Colonic mucosa (tissue), 4 donors: Measurements from ENCODE around the gene SLC5A12. TPM values are rescaled to one million over a fixed set of nuclear protein-coding genes. Genes with fewer than 3 reads are reported as not detected.

ENCODE experiments used
- DNase-seq: peaks from one replicate; pipeline ENCODE4 v3.0.0-alpha.2; 2020
- H3K27ac ChIP-seq: fragments of 200-600 bp; one replicate; pipeline ENCODE4 v1.8.0; 2021
- H3K27me3 ChIP-seq: fragments of 200-600 bp; one replicate; pipeline ENCODE4 v1.8.0; 2021
- H3K36me3 ChIP-seq: fragments of 200-600 bp; one replicate; pipeline ENCODE4 v1.8.0; 2021
- H3K4me1 ChIP-seq: fragments of 200-600 bp; one replicate; pipeline ENCODE4 v1.8.0; 2021; ENCODE audit warnings: mild to moderate bottlenecking
- H3K4me3 ChIP-seq: fragments of 200-600 bp; one replicate; pipeline ENCODE4 v1.8.0; 2021
- H3K9ac ChIP-seq, 2 donors: one replicate each; pipeline ENCODE4 v1.7.0; 2013; ENCODE audit warnings: control low read depth in 2 of 2, low read depth in 2 of 2, low read length in 2 of 2
- H3K9me3 ChIP-seq: fragments of 200-600 bp; one replicate; pipeline ENCODE4 v1.8.0; 2021
- CTCF ChIP-seq: fragments of 200-600 bp; IDR thresholded peaks from one replicate; pipeline ENCODE4 v1.8.0; 2022; ENCODE audit warnings: antibody characterized with exemption, mild to moderate bottlenecking
- intact Hi-C: fragments of 100-400 bp; cut with DNase I; formaldehyde crosslinking; loops from one replicate; pipeline ENCODE4 v1.14.1; 2022
- total RNA-seq, 2 donors: library from RNA; stranded (reverse); fragmentation: NEBNext Ultra II Directional in 1 of 2; extraction: Animal tissue kit (Norgen Biotek cat#: 25700) in 1 of 2; gene quantifications; one replicate each; pipeline ENCODE4 v1.2.1, GENCODE V29; 2021
- donor health status: healthy.
- donor health status: DM: no; HTN: no; CAD: no.
- donor health status: DM: no; HTN: no; CAD: no.

The SLC5A12 gene
- total RNA-seq, 2 donors from 2014 or later: 0.16 to 0.30 TPM

DNA sequence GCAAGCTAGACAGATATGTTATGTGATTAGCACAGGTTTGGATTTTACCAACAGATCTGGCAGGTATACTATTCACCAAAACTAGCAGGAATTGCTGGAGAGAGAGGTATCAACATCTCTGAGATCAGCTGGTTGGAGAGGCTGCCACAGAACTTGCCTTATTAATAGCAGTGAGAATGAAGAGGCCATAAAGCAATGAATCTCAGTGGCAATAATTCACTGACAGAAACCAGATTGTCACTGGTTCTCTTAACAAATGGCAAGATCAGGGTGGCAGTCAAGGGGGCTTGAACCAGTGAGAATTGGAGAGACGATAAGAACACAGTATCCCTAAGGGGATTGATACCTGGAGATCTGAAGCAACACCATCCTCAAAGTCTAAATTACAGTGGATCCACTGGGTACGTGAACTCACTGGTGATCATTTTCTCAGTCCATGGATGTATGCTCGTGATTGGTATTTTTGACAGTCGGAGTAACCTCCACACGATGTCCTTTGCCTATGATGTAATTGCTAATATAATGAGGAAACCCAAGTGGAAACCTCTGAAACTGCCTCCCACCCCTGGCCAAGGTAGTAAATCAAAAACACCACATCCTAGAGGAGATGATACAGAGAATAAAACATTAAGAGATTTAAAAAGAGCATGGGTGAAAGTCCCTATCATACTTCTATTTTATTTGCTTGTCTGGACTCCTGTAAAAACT is 17.7 kb upstream of the SLC5A12 start:
- H3K4me3 ChIP-seq: no peak overlapping the region
- H3K9ac ChIP-seq: no peak overlapping the region
- no peaks in the 10 kb centered on the region for H3K4me1 ChIP-seq
- intact Hi-C loops: no loop called here
- H3K27ac ChIP-seq: no peak overlapping the region
- DNase-seq: no peak
- H3K9me3 ChIP-seq: no peaks in the 10 kb centered on the region
- H3K36me3 ChIP-seq: no peaks in the 10 kb centered on the region
- TF ChIP-seq CTCF: no peak
- no peaks in the 10 kb centered on the region for H3K27me3 ChIP-seq

- no peak for DNase-seq
- H3K27ac ChIP-seq: no peak overlapping the region
Observed at GRCh38 chr11:26734691-26735090, 12.8 kb upstream of the SLC5A12 start.

DNA sequence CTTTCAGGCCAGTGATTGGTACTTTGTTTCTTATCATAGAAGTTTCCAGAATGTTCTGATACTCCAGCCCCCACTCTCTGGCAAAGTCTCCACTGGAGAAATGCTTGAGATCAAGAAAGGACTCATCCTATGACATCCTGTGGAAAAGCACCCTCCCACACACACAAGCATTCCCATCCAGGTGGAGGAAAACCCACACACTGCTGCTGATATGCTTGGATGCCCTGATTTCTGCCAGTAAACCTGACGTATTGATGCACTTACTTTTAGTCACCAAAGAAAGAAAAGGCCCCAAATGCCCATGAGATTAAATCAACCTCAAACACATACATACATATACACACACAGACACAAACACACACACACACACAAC is 9.2 kb upstream of the SLC5A12 start:
- Histone ChIP-seq H3K4me1 (no peaks in the 10 kb centered on the region), H3K36me3 (no peaks in the 10 kb centered on the region), H3K27ac (no peak overlapping the region), H3K27me3 (no peaks in the 10 kb centered on the region), H3K4me3 (no peak overlapping the region), H3K9ac (no peak overlapping the region), H3K9me3 (no peaks in the 10 kb centered on the region)
- no peak for TF ChIP-seq CTCF
- intact Hi-C loops: no loop called here
- DNase-seq: no peak

More at GRCh38 chr11:26734691-26735090, 12.8 kb upstream of the SLC5A12 start:
- no peak overlapping the region for H3K4me3 ChIP-seq
- H3K9ac ChIP-seq: no peak overlapping the region
- TF ChIP-seq CTCF: no peak
- H3K36me3 ChIP-seq: no peaks in the 10 kb centered on the region
- intact Hi-C loops: no loop called here
- no peaks in the 10 kb centered on the region for H3K4me1 ChIP-seq
- no peaks in the 10 kb centered on the region for H3K27me3 ChIP-seq
- no peaks in the 10 kb centered on the region for H3K9me3 ChIP-seq

DNA sequence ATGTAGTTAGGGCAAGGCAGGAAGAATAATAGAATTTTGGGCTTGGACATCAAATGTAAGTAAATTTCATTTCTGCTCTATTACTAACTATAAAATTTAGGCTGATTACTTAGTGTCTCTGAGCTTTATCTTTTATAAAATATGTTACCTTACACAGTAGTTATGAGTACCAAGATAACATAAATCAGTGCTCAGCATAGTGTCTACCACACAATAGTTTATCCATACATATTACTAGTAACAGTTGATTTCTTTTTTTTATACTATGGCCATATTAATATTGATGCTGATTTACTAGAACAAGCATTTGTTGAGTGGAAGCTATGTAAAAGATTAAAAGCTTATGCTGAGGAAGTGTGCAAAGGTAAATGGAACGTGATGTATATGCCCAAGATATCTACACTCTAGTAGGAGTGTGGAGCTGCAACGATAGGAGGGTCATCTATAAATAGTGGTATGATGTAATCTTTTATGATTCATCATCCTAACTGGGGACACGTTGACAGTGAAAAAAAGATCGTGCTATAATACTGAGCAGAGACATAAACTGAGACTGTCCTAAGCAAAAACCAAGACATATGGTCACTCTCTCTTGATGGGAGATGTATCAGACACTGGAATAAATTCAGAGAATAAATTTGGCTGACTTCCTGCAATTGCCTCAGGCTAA is 8.7 kb upstream of the SLC5A12 start:
- no peak overlapping the region for H3K9ac ChIP-seq
- TF ChIP-seq CTCF: no peak
- H3K27me3 ChIP-seq: no peaks in the 10 kb centered on the region
- no peaks in the 10 kb centered on the region for H3K4me1 ChIP-seq
- no peak for DNase-seq
- H3K4me3 ChIP-seq: no peak overlapping the region
- H3K36me3 ChIP-seq: no peaks in the 10 kb centered on the region
- no peak overlapping the region for H3K27ac ChIP-seq
- no peaks in the 10 kb centered on the region for H3K9me3 ChIP-seq
- intact Hi-C loops: no loop called here

DNA sequence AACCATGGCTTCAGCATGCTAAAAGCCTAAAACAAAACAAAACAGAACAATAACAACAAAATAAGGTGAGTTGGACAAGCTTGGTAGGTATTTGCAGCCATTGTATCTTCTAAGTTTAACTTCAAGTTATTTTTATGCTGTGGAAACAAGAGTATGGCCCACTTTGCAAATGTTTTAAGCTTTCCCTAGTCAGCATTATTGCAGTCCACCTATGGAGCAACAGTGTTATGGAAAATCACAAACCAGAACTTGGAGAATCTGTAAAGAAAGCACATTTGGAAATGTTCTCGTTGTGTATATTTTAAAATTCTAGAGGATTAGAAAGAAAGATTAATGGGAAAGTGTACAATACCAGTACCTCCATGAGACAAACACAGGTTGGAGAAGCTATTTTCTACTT is 7.4 kb upstream of the SLC5A12 start:
- intact Hi-C loops: no loop called here
- H3K27ac ChIP-seq: no peak overlapping the region
- H3K9ac ChIP-seq: no peak overlapping the region
- H3K9me3 ChIP-seq: no peaks in the 10 kb centered on the region
- no peak overlapping the region for H3K4me3 ChIP-seq
- no peak for TF ChIP-seq CTCF
- no peaks in the 10 kb centered on the region for H3K36me3 ChIP-seq
- H3K4me1 ChIP-seq: no peaks in the 10 kb centered on the region
- no peak for DNase-seq
- H3K27me3 ChIP-seq: no peaks in the 10 kb centered on the region
